Ovary (tissue), 3 donors: Measurements from ENCODE around the gene UNKL.

Experiments
- POLR2A ChIP-seq: fragments of 450-650 bp; IDR thresholded peaks from one replicate; pipeline ENCODE4 v1.6.1; 2017; ENCODE audit warnings: antibody characterized with exemption, mild to moderate bottlenecking, moderate library complexity
- TF ChIP-seq, protein P1 (sequence below), 3 donors: fragments of 450-650 bp in 2 of 3; fragments of 200-600 bp in 1 of 3; IDR thresholded peaks; one replicate each; pipeline versions ENCODE4 v1.5.1 to v1.8.0; 2016 to 2022; ENCODE audit warnings: antibody characterized with exemption in 3 of 3, mild to moderate bottlenecking in 1 of 3
- donor health status: DM: no; HTN: no; CAD: no.

DNA sequence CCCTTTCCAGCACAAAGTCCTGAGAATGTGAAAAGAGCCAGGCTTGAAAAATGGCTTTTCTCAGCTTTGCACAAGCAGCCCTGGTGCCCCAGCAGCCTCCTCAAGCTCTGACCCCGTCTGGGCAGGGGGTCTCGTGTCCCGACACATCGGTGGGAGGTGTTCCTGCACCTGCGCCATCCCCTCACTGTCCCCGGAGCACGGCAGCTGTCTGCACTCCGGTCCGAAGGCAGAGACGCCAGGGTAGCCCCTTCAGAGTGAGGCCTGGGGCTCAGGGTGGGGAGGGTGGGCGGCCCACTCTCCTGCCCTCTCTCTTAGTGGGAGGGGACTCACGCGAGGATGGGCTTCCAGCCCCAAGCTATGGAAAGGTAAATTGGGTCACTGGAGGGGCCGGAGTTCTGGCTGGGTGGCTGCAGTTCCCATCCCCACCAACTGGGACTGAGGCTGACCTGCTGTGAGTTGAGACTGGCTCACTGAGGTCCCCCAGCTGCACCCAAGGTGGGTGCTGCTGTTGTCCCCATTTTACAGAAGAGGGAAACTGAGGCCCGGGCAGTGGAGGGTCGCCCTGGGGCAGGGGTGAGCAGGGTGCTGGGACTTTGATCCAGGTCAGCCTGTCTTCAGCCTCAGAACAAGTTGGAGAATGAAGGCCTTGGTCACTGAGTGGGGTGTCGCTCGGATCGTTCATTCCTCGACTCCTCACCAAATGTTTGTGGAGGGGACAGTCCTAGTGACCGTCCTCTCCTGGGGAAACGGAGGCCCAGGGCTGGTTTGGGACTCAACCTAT is 83.4 kb downstream of the UNKL start:
- TF ChIP-seq, protein P1, sequence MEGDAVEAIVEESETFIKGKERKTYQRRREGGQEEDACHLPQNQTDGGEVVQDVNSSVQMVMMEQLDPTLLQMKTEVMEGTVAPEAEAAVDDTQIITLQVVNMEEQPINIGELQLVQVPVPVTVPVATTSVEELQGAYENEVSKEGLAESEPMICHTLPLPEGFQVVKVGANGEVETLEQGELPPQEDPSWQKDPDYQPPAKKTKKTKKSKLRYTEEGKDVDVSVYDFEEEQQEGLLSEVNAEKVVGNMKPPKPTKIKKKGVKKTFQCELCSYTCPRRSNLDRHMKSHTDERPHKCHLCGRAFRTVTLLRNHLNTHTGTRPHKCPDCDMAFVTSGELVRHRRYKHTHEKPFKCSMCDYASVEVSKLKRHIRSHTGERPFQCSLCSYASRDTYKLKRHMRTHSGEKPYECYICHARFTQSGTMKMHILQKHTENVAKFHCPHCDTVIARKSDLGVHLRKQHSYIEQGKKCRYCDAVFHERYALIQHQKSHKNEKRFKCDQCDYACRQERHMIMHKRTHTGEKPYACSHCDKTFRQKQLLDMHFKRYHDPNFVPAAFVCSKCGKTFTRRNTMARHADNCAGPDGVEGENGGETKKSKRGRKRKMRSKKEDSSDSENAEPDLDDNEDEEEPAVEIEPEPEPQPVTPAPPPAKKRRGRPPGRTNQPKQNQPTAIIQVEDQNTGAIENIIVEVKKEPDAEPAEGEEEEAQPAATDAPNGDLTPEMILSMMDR (IDR thresholded peaks at IDR 0.05), result no peak
- TF ChIP-seq POLR2A, result no peak
